HG02885 (cell line): Measurements from ENCODE around the gene ST3GAL3.

Source experiments
- ATAC-seq: cut with Tn5 transposase; IDR thresholded peaks from one replicate; pipeline ENCODE4 v1.9.1; 2021; ENCODE audit warnings: mild to moderate bottlenecking; ENCODE audit not compliant: unreplicated experiment, poor library complexity

Gene ST3GAL3

GRCh38 chr1:43951021-43951985, 244.0 kb downstream of the ST3GAL3 start:
- no peak for ATAC-seq

DNA sequence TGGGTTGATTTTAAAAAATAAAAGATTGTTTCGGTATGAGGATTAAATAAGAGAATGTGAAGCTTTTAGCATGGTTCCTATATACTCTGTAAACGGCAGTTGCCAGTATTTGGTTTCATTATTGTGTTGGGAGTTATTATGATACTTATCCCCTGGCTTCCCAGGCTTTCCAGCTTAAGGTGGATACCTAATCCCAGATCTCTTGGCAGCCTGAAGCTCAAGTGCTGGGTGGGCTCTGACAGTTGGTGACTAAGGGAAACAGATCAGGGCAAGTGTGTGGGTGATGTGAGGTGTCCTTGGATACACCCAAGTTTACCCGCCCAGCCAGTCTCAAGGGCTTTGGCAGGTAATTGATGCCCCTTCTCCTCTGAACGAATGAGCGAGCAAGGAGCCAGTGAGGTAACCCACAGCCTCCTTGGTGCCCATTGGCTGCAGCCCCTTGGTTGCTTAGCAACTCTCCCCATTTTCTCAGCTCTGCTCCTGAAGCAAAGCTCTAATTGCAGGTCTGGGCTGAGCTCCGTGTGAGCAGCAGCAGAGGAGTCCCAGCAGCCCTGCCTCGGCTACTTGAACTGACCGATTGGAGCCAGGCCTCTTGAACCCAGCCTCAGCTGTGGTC, 245.5 kb downstream of the ST3GAL3 start:
- ATAC-seq: no peak

DNA sequence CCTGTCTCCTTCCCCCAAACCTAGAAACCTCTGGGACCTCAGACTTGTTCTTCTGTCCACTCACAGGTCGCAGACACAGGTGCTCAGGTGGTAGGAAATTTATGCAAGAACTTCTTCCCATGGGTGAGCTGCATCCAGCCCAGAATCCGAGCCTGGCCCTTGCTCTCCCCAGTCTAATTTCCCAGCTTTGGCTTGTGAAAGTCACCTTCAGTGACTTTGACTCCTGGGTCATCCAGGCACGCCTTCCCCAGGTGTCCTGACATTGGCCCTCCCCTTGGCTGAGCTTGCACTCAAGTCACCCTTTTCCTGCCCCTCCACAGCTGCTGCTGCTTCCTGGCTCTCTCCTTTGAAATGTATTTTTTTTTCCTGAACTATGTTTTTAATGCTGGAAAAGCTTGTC, 246.0 kb downstream of the ST3GAL3 start:
- no peak for ATAC-seq

DNA sequence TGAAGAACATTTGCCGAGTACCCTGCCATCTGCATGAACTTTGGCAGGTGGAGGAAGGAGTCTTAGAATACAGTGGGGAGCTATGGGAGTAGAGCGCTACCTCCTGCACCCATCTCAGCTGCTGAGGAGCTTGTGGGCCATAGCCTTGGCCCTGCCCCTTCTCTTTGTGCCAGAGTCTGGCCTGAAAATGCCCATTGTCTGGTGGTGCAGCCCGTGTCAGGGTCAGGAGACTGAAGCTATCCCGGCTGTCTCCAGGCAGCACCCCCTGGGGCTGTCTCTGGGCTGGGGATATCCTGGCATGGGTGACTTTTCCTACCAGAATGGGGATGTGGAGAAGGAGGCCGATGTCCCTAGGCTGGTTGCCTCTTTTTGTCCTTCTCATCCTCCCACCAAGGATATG, 246.7 kb downstream of the ST3GAL3 start:
- no peak for ATAC-seq

DNA sequence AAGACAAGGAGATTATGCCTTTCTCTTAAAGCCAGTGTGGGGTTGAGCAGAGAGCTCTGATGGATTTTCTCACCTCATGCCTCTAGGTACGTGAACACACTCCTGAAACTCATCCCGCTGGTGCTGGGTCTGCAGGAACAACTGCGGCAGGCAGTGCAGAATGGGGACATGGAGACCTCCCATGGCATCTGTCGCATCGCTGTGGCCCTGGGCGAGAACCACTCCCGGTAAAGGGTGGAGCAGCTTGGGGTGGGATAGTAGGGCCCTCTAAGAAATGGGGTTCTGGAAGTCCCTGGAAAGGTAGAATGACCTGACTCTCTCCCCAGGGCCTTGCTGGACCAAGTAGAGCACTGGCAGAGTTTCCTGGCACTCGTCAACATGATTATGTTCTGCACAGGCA, 248.9 kb downstream of the ST3GAL3 start:
- ATAC-seq: no peak

- no peak for ATAC-seq
Measured at GRCh38 chr1:43957407-43958040, 250.2 kb downstream of the ST3GAL3 start.

GRCh38 chr1:43958351-43959255, 251.3 kb downstream of the ST3GAL3 start:
- ATAC-seq: no peak

DNA sequence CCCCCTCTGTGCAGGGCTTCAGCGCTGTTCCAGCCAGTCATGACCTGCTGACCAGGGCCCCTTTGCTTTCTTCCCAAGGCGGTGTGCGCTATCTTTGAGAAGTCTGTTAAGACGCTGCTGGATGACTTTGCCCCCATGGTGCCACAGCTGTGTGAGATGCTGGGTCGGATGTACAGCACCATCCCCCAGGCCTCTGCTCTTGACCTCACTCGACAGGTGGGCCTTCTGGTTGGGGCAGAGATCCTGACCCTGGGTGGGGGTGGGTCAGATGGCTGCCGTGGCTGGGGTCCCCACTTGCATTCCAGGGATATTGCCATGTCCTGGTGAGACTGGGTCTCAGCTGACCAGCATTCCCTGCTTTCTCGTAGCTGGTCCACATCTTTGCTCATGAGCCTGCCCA, 253.5 kb downstream of the ST3GAL3 start:
- ATAC-seq: no peak

- ATAC-seq: no peak
Measured at GRCh38 chr1:43961692-43962091, 254.4 kb downstream of the ST3GAL3 start.

- ATAC-seq: no peak
Measured at GRCh38 chr1:43962324-43962723, 255.0 kb downstream of the ST3GAL3 start.

GRCh38 chr1:43963006-43963405, 255.7 kb downstream of the ST3GAL3 start:
- no peak for ATAC-seq

GRCh38 chr1:43963890-43964289, 256.6 kb downstream of the ST3GAL3 start:
- no peak for ATAC-seq

DNA sequence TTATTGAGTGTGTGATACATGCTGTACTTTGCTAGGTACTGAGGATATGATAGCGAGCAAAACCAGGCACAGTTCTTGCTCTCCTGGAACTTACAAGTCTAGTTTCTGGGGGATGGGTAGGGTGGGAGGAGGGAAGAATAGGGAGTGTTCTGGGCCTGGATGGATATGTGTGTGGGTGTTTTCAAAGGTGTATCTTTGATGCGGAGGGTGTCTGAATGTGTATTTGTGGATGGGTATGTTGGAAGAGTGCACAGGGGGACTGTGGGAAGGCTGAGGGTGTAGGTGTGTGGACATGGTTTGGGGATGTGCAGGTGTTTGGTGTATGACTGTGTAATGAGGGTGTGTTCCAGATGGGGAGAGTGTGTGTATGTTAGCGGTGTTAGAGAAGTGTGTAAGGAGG, 258.0 kb downstream of the ST3GAL3 start:
- ATAC-seq: no peak

DNA sequence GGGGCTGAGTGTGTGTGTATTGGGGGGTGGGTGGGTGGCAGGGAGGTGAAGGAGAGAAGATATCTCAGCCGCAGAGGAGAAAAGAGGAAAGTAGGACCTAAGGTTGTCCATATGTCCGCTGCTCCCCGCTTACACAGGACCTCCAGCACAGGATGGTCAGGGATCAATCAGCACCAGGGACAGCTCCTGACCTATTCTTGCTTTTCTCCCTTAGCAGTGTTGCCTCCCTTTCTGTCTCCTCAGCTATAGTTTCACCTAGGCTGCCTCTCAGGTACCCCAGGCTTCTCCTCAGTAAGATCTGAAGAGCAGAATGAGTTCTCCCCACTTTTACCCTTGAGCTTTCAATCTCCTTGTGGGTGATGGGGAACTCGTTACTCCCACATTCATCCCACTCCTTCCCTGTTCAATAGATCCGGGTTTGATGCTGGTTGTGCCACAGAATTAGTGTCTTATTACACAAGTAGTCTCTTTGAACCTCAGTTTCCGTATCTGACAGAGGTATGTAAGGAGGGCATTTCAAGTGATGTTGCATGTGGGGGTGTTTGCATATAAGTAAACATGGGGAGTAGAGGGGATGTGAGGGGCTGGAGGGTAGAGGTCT, 261.1 kb downstream of the ST3GAL3 start:
- ATAC-seq: no peak

GRCh38 chr1:43969416-43969745, 262.0 kb downstream of the ST3GAL3 start:
- ATAC-seq: no peak

- peak; percentile 90 for ATAC-seq
Measured at GRCh38 chr1:43969746-43970466, 262.6 kb downstream of the ST3GAL3 start, which contains the start of gene DPH2. Gene DPH2 (plus strand): TSS chr1:43970010. CDS start chr1:43970176, 166 bp downstream.

DNA sequence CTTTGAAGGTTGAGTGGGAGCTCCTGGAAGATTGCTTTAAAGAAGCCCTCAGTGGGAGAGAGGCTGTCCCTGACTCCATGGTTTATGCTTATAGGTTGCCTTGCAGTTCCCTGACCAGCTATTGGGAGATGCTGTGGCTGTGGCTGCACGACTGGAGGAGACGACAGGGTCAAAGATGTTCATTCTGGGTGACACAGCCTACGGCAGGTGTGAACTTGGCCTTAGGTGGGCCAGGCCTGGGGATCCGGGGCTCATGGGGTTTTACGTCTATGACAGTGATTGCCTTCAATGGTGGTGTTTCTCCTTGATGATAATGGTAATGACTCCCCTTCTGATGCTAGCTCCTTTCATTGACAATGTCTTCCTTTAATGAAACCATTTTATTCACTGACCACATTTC, 263.2 kb downstream of the ST3GAL3 start:
- ATAC-seq: no peak

- no peak for ATAC-seq
Measured at GRCh38 chr1:43970911-43971310, 263.6 kb downstream of the ST3GAL3 start.

DNA sequence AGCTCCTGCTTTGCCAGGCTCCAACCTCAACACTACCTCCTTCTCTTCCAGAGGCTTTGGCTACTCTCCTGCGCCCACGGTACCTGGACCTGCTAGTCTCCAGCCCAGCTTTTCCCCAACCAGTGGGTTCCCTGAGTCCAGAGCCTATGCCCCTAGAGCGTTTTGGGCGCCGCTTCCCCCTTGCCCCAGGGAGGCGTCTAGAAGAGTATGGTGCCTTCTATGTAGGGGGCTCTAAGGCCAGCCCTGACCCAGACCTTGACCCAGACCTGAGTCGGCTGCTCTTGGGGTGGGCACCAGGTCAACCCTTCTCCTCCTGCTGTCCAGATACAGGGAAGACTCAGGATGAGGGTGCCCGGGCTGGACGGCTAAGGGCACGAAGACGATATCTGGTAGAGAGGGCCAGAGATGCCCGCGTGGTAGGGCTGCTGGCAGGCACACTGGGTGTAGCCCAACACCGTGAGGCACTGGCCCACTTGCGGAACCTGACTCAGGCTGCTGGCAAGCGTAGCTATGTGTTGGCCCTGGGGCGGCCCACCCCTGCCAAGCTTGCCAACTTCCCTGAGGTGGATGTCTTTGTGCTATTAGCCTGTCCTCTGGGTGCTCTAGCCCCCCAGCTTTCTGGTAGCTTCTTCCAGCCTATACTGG, 264.1 kb downstream of the ST3GAL3 start:
- no peak for ATAC-seq
